ENCODE measurements around the gene GRK6. TPM values are rescaled to one million over a fixed set of nuclear protein-coding genes. Genes with fewer than 3 reads are reported as not detected.

Gene GRK6
- total and polyA plus RNA-seq, 9 of the 15 experiments (the other 6 are each of a cell fraction or from before 2014, with no cell fraction given), result 0.63 to 122 (median 44.5) TPM

DNA sequence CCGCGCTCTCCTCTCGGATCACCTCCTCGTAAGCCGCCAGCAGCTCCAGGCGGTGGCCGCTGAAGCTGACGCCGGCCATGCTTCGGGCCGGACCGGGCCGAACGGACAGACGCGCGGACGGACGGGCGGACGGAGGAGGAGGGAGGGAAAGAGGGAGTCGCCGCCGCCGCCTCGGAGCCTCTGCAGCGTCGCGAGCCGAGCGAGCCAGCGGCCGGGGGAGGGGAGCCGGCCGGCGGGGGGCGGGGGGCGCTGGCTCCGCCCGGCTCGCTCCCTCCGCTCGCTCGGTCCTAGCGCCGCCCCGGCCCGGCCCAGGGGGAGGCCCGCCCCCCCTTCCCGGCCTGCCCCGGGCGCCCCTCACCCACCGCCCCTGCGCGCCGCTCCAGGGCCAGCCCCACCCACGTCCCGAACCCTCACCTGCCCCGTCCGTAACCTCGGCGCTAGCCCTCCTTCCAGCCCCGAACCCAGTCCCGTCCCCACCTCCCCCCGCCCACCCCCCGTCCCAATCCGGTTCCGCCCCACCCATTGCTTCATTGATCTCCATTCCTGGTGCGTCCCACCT is 47.0 kb downstream of the GRK6 start, which contains the start of gene DBN1 (continued):
- no peak for TF ChIP-seq CAMTA2 (CRISPR knock-in tag; conservative IDR thresholded peaks at IDR 0.05)
- TF ChIP-seq ZNF263 (CRISPR knock-in tag; IDR thresholded peaks at IDR 0.05; ENCODE audit: borderline replicate concordance), result no peak
- TF ChIP-seq NCOA6 (IDR thresholded peaks at IDR 0.05), result no peak
- no peak for TF ChIP-seq ZNF316 (IDR thresholded peaks at IDR 0.05)
- TF ChIP-seq, protein P1, sequence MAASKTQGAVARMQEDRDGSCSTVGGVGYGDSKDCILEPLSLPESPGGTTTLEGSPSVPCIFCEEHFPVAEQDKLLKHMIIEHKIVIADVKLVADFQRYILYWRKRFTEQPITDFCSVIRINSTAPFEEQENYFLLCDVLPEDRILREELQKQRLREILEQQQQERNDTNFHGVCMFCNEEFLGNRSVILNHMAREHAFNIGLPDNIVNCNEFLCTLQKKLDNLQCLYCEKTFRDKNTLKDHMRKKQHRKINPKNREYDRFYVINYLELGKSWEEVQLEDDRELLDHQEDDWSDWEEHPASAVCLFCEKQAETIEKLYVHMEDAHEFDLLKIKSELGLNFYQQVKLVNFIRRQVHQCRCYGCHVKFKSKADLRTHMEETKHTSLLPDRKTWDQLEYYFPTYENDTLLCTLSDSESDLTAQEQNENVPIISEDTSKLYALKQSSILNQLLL (CRISPR knock-in tag; IDR thresholded peaks at IDR 0.05; ENCODE audit: borderline replicate concordance), result no peak
- TF ChIP-seq ZKSCAN3 (CRISPR knock-in tag; IDR thresholded peaks at IDR 0.05), result no peak
- peak; percentile 61 for TF ChIP-seq TAF1 (IDR thresholded peaks at IDR 0.05; ENCODE audit: control insufficient read depth, extremely low read depth, insufficient read depth, low read length, severe bottlenecking)
- TF ChIP-seq, protein P2, sequence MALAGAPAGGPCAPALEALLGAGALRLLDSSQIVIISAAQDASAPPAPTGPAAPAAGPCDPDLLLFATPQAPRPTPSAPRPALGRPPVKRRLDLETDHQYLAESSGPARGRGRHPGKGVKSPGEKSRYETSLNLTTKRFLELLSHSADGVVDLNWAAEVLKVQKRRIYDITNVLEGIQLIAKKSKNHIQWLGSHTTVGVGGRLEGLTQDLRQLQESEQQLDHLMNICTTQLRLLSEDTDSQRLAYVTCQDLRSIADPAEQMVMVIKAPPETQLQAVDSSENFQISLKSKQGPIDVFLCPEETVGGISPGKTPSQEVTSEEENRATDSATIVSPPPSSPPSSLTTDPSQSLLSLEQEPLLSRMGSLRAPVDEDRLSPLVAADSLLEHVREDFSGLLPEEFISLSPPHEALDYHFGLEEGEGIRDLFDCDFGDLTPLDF (CRISPR knock-in tag; IDR thresholded peaks at IDR 0.05), result no peak
- TF ChIP-seq HSF4 (CRISPR knock-in tag; IDR thresholded peaks at IDR 0.05; ENCODE audit: borderline replicate concordance), result no peak
- no peak for TF ChIP-seq FOXK1 (CRISPR knock-in tag; IDR thresholded peaks at IDR 0.05; ENCODE audit: borderline replicate concordance)
- TF ChIP-seq ZSCAN32 (CRISPR knock-in tag; IDR thresholded peaks at IDR 0.05), result no peak
- no peak for TF ChIP-seq MEF2D (tag; conservative IDR thresholded peaks at IDR 0.05; ENCODE audit: low read depth)
- TF ChIP-seq NCOA1 (IDR thresholded peaks at IDR 0.05; ENCODE audit: low read depth), result no peak
- TF ChIP-seq OTX1 (CRISPR knock-in tag; IDR thresholded peaks at IDR 0.05), result no peak
- TF ChIP-seq, protein P3, sequence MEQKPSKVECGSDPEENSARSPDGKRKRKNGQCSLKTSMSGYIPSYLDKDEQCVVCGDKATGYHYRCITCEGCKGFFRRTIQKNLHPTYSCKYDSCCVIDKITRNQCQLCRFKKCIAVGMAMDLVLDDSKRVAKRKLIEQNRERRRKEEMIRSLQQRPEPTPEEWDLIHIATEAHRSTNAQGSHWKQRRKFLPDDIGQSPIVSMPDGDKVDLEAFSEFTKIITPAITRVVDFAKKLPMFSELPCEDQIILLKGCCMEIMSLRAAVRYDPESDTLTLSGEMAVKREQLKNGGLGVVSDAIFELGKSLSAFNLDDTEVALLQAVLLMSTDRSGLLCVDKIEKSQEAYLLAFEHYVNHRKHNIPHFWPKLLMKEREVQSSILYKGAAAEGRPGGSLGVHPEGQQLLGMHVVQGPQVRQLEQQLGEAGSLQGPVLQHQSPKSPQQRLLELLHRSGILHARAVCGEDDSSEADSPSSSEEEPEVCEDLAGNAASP (IDR thresholded peaks at IDR 0.05), result no peak
- TF ChIP-seq ZNF583 (CRISPR knock-in tag; IDR thresholded peaks at IDR 0.05), result no peak
- TF ChIP-seq, protein P4, sequence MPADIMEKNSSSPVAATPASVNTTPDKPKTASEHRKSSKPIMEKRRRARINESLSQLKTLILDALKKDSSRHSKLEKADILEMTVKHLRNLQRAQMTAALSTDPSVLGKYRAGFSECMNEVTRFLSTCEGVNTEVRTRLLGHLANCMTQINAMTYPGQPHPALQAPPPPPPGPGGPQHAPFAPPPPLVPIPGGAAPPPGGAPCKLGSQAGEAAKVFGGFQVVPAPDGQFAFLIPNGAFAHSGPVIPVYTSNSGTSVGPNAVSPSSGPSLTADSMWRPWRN (IDR thresholded peaks at IDR 0.05; ENCODE audit: low read depth), result no peak
- TF ChIP-seq, protein P5, sequence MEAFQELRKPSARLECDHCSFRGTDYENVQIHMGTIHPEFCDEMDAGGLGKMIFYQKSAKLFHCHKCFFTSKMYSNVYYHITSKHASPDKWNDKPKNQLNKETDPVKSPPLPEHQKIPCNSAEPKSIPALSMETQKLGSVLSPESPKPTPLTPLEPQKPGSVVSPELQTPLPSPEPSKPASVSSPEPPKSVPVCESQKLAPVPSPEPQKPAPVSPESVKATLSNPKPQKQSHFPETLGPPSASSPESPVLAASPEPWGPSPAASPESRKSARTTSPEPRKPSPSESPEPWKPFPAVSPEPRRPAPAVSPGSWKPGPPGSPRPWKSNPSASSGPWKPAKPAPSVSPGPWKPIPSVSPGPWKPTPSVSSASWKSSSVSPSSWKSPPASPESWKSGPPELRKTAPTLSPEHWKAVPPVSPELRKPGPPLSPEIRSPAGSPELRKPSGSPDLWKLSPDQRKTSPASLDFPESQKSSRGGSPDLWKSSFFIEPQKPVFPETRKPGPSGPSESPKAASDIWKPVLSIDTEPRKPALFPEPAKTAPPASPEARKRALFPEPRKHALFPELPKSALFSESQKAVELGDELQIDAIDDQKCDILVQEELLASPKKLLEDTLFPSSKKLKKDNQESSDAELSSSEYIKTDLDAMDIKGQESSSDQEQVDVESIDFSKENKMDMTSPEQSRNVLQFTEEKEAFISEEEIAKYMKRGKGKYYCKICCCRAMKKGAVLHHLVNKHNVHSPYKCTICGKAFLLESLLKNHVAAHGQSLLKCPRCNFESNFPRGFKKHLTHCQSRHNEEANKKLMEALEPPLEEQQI (IDR thresholded peaks at IDR 0.05), result no peak
- TF ChIP-seq ZEB2 (IDR thresholded peaks at IDR 0.05), result no peak
- peak in 1 of 3 experiments; percentile 19 for TF ChIP-seq YY1 (IDR thresholded peaks at IDR 0.05; ENCODE audit: borderline replicate concordance in 1 of 3, control insufficient read depth in 1 of 3, extremely low read depth in 1 of 3, insufficient read depth in 3 of 3, insufficient read length in 1 of 3, insufficient replicate concordance in 2 of 3, low read depth in 1 of 3, low read length in 2 of 3)

All from K562 (cell line).